K562 (cell line): Measurements from ENCODE around the gene MPDU1. TPM values are rescaled to one million over a fixed set of nuclear protein-coding genes. Genes with fewer than 3 reads are reported as not detected.

Experiments used
- BHLHE40 ChIP-seq: IDR thresholded peaks from 2 replicates; pipeline ENCODE4 v1.6.1; 2011; ENCODE audit warnings: low read length, improper control_type of control experiment
- CBFA2T3 ChIP-seq: fragments of 450-650 bp; IDR thresholded peaks from 2 replicates; pipeline ENCODE4 v1.6.1; 2017
- CTCF ChIP-seq, 3 experiments: IDR thresholded peaks in 2 of 3; conservative IDR thresholded peaks in 1 of 3; 2 replicates each; pipeline ENCODE4 v1.5.1; 2011 to 2012; ENCODE audit warnings: low read length in 3 of 3, mild to moderate bottlenecking in 3 of 3, control low read depth in 2 of 3, improper control_type of control experiment in 1 of 3, inconsistent platforms in 1 of 3, low read depth in 1 of 3, mixed read lengths in 1 of 3, moderate library complexity in 1 of 3; ENCODE audit not compliant: insufficient read depth in 2 of 3
- DMBX1 ChIP-seq: fragments of 250-450 bp; sonication (Bioruptor Pico); IDR thresholded peaks from 2 replicates; pipeline ENCODE4 v1.8.0; 2022; ENCODE audit warnings: inconsistent platforms, mild to moderate bottlenecking, moderate library complexity, borderline replicate concordance
- IRF2 ChIP-seq: sonication (generic); formaldehyde crosslinking; IDR thresholded peaks from 2 replicates; pipeline ENCODE4 v1.8.1; 2022; ENCODE audit warnings: mild to moderate bottlenecking, missing genetic modification reagents
- KAT8 ChIP-seq: fragments of 450-650 bp; IDR thresholded peaks from 2 replicates; pipeline ENCODE4 v1.6.1; 2016; ENCODE audit warnings: low read depth, mild to moderate bottlenecking
- KLF6 ChIP-seq: fragments of 250-450 bp; sonication (Bioruptor Pico); IDR thresholded peaks from 2 replicates; pipeline ENCODE4 v1.4.0; 2020; ENCODE audit warnings: mild to moderate bottlenecking, moderate library complexity, borderline replicate concordance
- MCM2 ChIP-seq: fragments of 450-650 bp; IDR thresholded peaks from 2 replicates; pipeline ENCODE4 v1.6.1; 2017; ENCODE audit warnings: low read depth, mild to moderate bottlenecking
- MTA2 ChIP-seq: fragments of 450-650 bp; IDR thresholded peaks from 2 replicates; pipeline ENCODE4 v1.6.1; 2016; ENCODE audit warnings: low read depth
- MXI1 ChIP-seq: IDR thresholded peaks from 2 replicates; pipeline ENCODE4 v1.6.1; 2011; ENCODE audit warnings: low read depth, mild to moderate bottlenecking, improper control_type of control experiment, low read length
- PATZ1 ChIP-seq: fragments of 250-450 bp; sonication (Bioruptor Pico); IDR thresholded peaks from 2 replicates; pipeline ENCODE4 v1.5.0; 2020; ENCODE audit warnings: mild to moderate bottlenecking, borderline replicate concordance
- PTTG1 ChIP-seq: fragments of 450-650 bp; IDR thresholded peaks from 2 replicates; pipeline ENCODE4 v1.6.1; 2016; ENCODE audit warnings: low read depth, mild to moderate bottlenecking, missing genetic modification characterization, missing compliant biosample characterization
- RUNX1 ChIP-seq: sonication (generic); IDR thresholded peaks from 2 replicates; pipeline ENCODE4 v1.6.1; 2016; ENCODE audit warnings: antibody characterized with exemption, low read depth
- SIN3B ChIP-seq: fragments of 450-650 bp; IDR thresholded peaks from 2 replicates; pipeline ENCODE4 v1.6.1; 2017; ENCODE audit warnings: low read depth, mild to moderate bottlenecking, moderate library complexity
- SIRT6 ChIP-seq: IDR thresholded peaks from one replicate; pipeline ENCODE4 v1.6.1; 2012; ENCODE audit warnings: low read depth, mild to moderate bottlenecking, control low read depth, inconsistent platforms, low read length, moderate library complexity
- TAF1 ChIP-seq: IDR thresholded peaks from 2 replicates; pipeline ENCODE4 v1.6.1; 2011; ENCODE audit warnings: mild to moderate bottlenecking, low read length, moderate library complexity; ENCODE audit not compliant: insufficient read depth, control insufficient read depth, severe bottlenecking; ENCODE audit errors: extremely low read depth
- TAL1 ChIP-seq: fragments of 450-650 bp; IDR thresholded peaks from 2 replicates; pipeline ENCODE4 v1.6.1; 2016; ENCODE audit warnings: mild to moderate bottlenecking
- WHSC1 ChIP-seq: IDR thresholded peaks from one replicate; pipeline ENCODE4 v1.6.1; 2012; ENCODE audit warnings: low read length, control low read depth, inconsistent platforms
- polyA plus RNA-seq, 8 experiments: library from polyadenylated mRNA; depleted of rRNA in 4 of 8; stranded (reverse) in 5 of 8; unstranded in 3 of 8; fragments of >200 nt; fragmentation: Nextera tagmentation in 2 of 8; fragmentation: Illumina TruSeq in 1 of 8; extraction: Ambion mirVana in 2 of 8; extraction: Trizol in 1 of 8; gene quantifications; 2 replicates each; pipeline versions ENCODE4 v1.2.1 to v1.2.3, GENCODE V29; 2011 to 2014; ENCODE audit warnings: inconsistent platforms in 1 of 8, missing spikeins in 1 of 8
- total RNA-seq, 7 experiments: library from RNA; depleted of rRNA in 6 of 7; stranded (reverse); fragments of >200 nt in 6 of 7; fragmentation: Illumina TruSeq in 2 of 7; extraction: Trizol in 2 of 7; gene quantifications; 2 replicates each; pipeline versions ENCODE4 v1.2.1 to v1.2.3, GENCODE V29; 2011 to 2021; ENCODE audit warnings: low replicate concordance in 1 of 7
- TF ChIP-seq, protein P1 (sequence below): sonication (generic); formaldehyde crosslinking; IDR thresholded peaks from 2 replicates; pipeline ENCODE4 v1.8.0; 2023; ENCODE audit warnings: mild to moderate bottlenecking, missing genetic modification reagents

MPDU1 gene
- total and polyA plus RNA-seq, 9 of the 15 experiments (the other 6 are each of a cell fraction or from before 2014, with no cell fraction given): 4.9 to 179 (median 77.1) TPM

- TF ChIP-seq, protein P1, sequence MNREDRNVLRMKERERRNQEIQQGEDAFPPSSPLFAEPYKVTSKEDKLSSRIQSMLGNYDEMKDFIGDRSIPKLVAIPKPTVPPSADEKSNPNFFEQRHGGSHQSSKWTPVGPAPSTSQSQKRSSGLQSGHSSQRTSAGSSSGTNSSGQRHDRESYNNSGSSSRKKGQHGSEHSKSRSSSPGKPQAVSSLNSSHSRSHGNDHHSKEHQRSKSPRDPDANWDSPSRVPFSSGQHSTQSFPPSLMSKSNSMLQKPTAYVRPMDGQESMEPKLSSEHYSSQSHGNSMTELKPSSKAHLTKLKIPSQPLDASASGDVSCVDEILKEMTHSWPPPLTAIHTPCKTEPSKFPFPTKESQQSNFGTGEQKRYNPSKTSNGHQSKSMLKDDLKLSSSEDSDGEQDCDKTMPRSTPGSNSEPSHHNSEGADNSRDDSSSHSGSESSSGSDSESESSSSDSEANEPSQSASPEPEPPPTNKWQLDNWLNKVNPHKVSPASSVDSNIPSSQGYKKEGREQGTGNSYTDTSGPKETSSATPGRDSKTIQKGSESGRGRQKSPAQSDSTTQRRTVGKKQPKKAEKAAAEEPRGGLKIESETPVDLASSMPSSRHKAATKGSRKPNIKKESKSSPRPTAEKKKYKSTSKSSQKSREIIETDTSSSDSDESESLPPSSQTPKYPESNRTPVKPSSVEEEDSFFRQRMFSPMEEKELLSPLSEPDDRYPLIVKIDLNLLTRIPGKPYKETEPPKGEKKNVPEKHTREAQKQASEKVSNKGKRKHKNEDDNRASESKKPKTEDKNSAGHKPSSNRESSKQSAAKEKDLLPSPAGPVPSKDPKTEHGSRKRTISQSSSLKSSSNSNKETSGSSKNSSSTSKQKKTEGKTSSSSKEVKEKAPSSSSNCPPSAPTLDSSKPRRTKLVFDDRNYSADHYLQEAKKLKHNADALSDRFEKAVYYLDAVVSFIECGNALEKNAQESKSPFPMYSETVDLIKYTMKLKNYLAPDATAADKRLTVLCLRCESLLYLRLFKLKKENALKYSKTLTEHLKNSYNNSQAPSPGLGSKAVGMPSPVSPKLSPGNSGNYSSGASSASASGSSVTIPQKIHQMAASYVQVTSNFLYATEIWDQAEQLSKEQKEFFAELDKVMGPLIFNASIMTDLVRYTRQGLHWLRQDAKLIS (CRISPR knock-in tag): peak; percentile 59; the same call in 1 of the 2 replicates
- TF ChIP-seq TAL1 (no peak), IRF2 (CRISPR knock-in tag) (no peak), KLF6 (CRISPR knock-in tag) (no peak), KAT8 (no peak), CBFA2T3 (no peak), CTCF (IDR thresholded peaks at IDR 0.05 in 2 of 3, conservative IDR thresholded peaks at IDR 0.05 in 1 of 3; ENCODE audit: insufficient read depth in 2 of 3, low read depth in 1 of 3, low read length in 3 of 3) (no peak), TAF1 (peak; percentile 95), MXI1 (peak; percentile 99), RUNX1 (no peak), PATZ1 (0 out of 2 replicates have a peak, but pooled peaks have one; percentile 37), BHLHE40 (peak; percentile 72), WHSC1 (no peak), DMBX1 (peak; percentile 65), MTA2 (no peak), MCM2 (no peak), PTTG1 (tag) (no peak), SIRT6 (no peak), SIN3B (peak; percentile 91)
Observed at GRCh38 chr17:7583253-7584109, at the start of gene MPDU1 (continued).
